Measurements from ENCODE around the gene MRPL18.

MRPL18 gene

GRCh38 chr6:159806021-159806458 is 15.8 kb downstream of the MRPL18 start:
- Histone ChIP-seq H3K27ac (ENCODE audit: low read depth, low read length) (no peak overlapping the region), H3K27me3 (ENCODE audit: low read length) (no peaks in the 10 kb centered on the region), H2AFZ (ENCODE audit: low read depth, low read length, severe bottlenecking) (no peak overlapping the region), H3K9me2 (replicated peaks; ENCODE audit: insufficient read depth, low read length) (no peaks in the 10 kb centered on the region), H4K20me1 (ENCODE audit: low read depth, low read length) (no peaks in the 10 kb centered on the region), H3K79me2 (ENCODE audit: insufficient read depth, low read length) (no peaks in the 10 kb centered on the region), H3K9ac (ENCODE audit: low read length) (no peak overlapping the region), H3F3A (ENCODE audit: insufficient read depth) (no peaks in the 10 kb centered on the region), H3K4me2 (ENCODE audit: low read depth, low read length, poor library complexity, severe bottlenecking) (no peak overlapping the region), H3K36me3 (ENCODE audit: low read length) (no peaks in the 10 kb centered on the region), H3K9me3 (ENCODE audit: insufficient read depth, low read length) (no peaks in the 10 kb centered on the region), H3K4me3 (ENCODE audit: insufficient read depth, low read length, poor library complexity, severe bottlenecking) (no peak overlapping the region)
- TF ChIP-seq CTCF (IDR thresholded peaks at IDR 0.05; ENCODE audit: insufficient read depth, low read length, poor library complexity, severe bottlenecking): no peak
- TF ChIP-seq EZH2phosphoT487 (conservative IDR thresholded peaks at IDR 0.05; ENCODE audit: low read length): no peak

GRCh38 chr6:159807150-159807858 is 17.0 kb downstream of the MRPL18 start:
- TF ChIP-seq CTCF (IDR thresholded peaks at IDR 0.05; ENCODE audit: insufficient read depth, low read length, poor library complexity, severe bottlenecking): no peak
- no peak for TF ChIP-seq EZH2phosphoT487 (conservative IDR thresholded peaks at IDR 0.05; ENCODE audit: low read length)
- no peak overlapping the region for H2AFZ ChIP-seq (ENCODE audit: low read depth, low read length, severe bottlenecking)

GRCh38 chr6:159808647-159809046 is 18.4 kb downstream of the MRPL18 start:
- no peaks in the 10 kb centered on the region for H3K79me2 ChIP-seq (ENCODE audit: insufficient read depth, low read length)
- H3K36me3 ChIP-seq (ENCODE audit: low read length): no peaks in the 10 kb centered on the region
- H3K4me2 ChIP-seq (ENCODE audit: low read depth, low read length, poor library complexity, severe bottlenecking): no peak overlapping the region
- H3F3A ChIP-seq (ENCODE audit: insufficient read depth): no peaks in the 10 kb centered on the region
- no peak overlapping the region for H3K9ac ChIP-seq (ENCODE audit: low read length)
- H3K9me3 ChIP-seq (ENCODE audit: insufficient read depth, low read length): no peaks in the 10 kb centered on the region
- no peaks in the 10 kb centered on the region for H3K27me3 ChIP-seq (ENCODE audit: low read length)
- no peak overlapping the region for H3K4me3 ChIP-seq (ENCODE audit: insufficient read depth, low read length, poor library complexity, severe bottlenecking)
- no peak overlapping the region for H3K27ac ChIP-seq (ENCODE audit: low read depth, low read length)
- H4K20me1 ChIP-seq (ENCODE audit: low read depth, low read length): no peaks in the 10 kb centered on the region
- no peak for TF ChIP-seq EZH2phosphoT487 (conservative IDR thresholded peaks at IDR 0.05; ENCODE audit: low read length)
- no peak for TF ChIP-seq CTCF (IDR thresholded peaks at IDR 0.05; ENCODE audit: insufficient read depth, low read length, poor library complexity, severe bottlenecking)
- H2AFZ ChIP-seq (ENCODE audit: low read depth, low read length, severe bottlenecking): no peak overlapping the region
- H3K9me2 ChIP-seq (replicated peaks; ENCODE audit: insufficient read depth, low read length): no peaks in the 10 kb centered on the region

More at GRCh38 chr6:159807150-159807858, 17.0 kb downstream of the MRPL18 start:
- no peak overlapping the region for H3K9ac ChIP-seq (ENCODE audit: low read length)
- H3K36me3 ChIP-seq (ENCODE audit: low read length): no peaks in the 10 kb centered on the region
- H3K79me2 ChIP-seq (ENCODE audit: insufficient read depth, low read length): no peaks in the 10 kb centered on the region
- no peak overlapping the region for H3K4me2 ChIP-seq (ENCODE audit: low read depth, low read length, poor library complexity, severe bottlenecking)
- no peaks in the 10 kb centered on the region for H3F3A ChIP-seq (ENCODE audit: insufficient read depth)
- H3K9me3 ChIP-seq (ENCODE audit: insufficient read depth, low read length): no peaks in the 10 kb centered on the region
- no peaks in the 10 kb centered on the region for H3K9me2 ChIP-seq (replicated peaks; ENCODE audit: insufficient read depth, low read length)
- H4K20me1 ChIP-seq (ENCODE audit: low read depth, low read length): no peaks in the 10 kb centered on the region
- no peaks in the 10 kb centered on the region for H3K27me3 ChIP-seq (ENCODE audit: low read length)
- H3K27ac ChIP-seq (ENCODE audit: low read depth, low read length): no peak overlapping the region
- H3K4me3 ChIP-seq (ENCODE audit: insufficient read depth, low read length, poor library complexity, severe bottlenecking): no peak overlapping the region

All from SU-DHL-6 (cell line).